COR-L47 (cell line): Measurements from ENCODE around the gene FCHSD2.
"Not testable (repeated sequence)": the region's sequence is repeated elsewhere in the genome, so short reads cannot be mapped to it uniquely, and the experiment has no call there.

ENCODE experiments used
- DNase-seq: peaks from one replicate; lab custom pipeline; 2025; lab: John Stamatoyannopoulos, UW

FCHSD2 gene

GRCh38 chr11:73151416-73151815 is 9.3 kb upstream of the FCHSD2 start:
- no peak for DNase-seq

GRCh38 chr11:73149105-73149504 is 7.0 kb upstream of the FCHSD2 start:
- no peak for DNase-seq

- no peak for DNase-seq
Observed at GRCh38 chr11:73147771-73148681, 5.9 kb upstream of the FCHSD2 start.

GRCh38 chr11:73145986-73146575 is 4.0 kb upstream of the FCHSD2 start:
- no peak for DNase-seq

- no peak for DNase-seq
Observed at GRCh38 chr11:73143126-73143838, 1.2 kb upstream of the FCHSD2 start.

GRCh38 chr11:73141309-73142127 is 600 bp downstream of the FCHSD2 start:
- DNase-seq: peak; percentile 60

GRCh38 chr11:73141031-73141308 is 1.1 kb downstream of the FCHSD2 start:
- no peak for DNase-seq

- DNase-seq: no peak
Observed at GRCh38 chr11:73140213-73141030, 1.7 kb downstream of the FCHSD2 start.

- DNase-seq: no peak
Observed at GRCh38 chr11:73139476-73140198, 2.5 kb downstream of the FCHSD2 start.

- no peak for DNase-seq
Observed at GRCh38 chr11:73137944-73138274, 4.2 kb downstream of the FCHSD2 start.

GRCh38 chr11:73137262-73137943 is 4.7 kb downstream of the FCHSD2 start:
- DNase-seq: no peak

GRCh38 chr11:73136722-73137121 is 5.4 kb downstream of the FCHSD2 start:
- not testable (repeated sequence) for DNase-seq

GRCh38 chr11:73135346-73136284 is 6.5 kb downstream of the FCHSD2 start:
- no peak for DNase-seq

- DNase-seq: not testable (repeated sequence)
Observed at GRCh38 chr11:73132349-73132748, 9.8 kb downstream of the FCHSD2 start.

- no peak for DNase-seq
Observed at GRCh38 chr11:73130181-73130580, 11.9 kb downstream of the FCHSD2 start.

- DNase-seq: no peak
Observed at GRCh38 chr11:73129198-73129597, 12.9 kb downstream of the FCHSD2 start.

GRCh38 chr11:73126804-73127480 is 15.2 kb downstream of the FCHSD2 start:
- DNase-seq: no peak

GRCh38 chr11:73124800-73125199 is 17.3 kb downstream of the FCHSD2 start:
- no peak for DNase-seq
